Type B pancreatic cell (in vitro differentiated cells): Measurements from ENCODE around the gene NET1. TPM values are rescaled to one million over a fixed set of nuclear protein-coding genes. Genes with fewer than 3 reads are reported as not detected.
A peak's percentile ranks its signal among the peaks of the same experiment; 100 is the strongest.
"Not testable (repeated sequence)": the region's sequence is repeated elsewhere in the genome, so short reads cannot be mapped to it uniquely, and the experiment has no call there.

ENCODE experiments used
- DNase-seq: peaks from one replicate; pipeline ENCODE4 v3.0.0; 2021; ENCODE audit warnings: mixed read lengths; ENCODE audit not compliant: unreplicated experiment; ENCODE audit errors: extremely low spot score
- H3K27ac Mint-ChIP-seq: 2 replicates; pipeline ENCODE4 v1.8.0; 2021; ENCODE audit warnings: mild to moderate bottlenecking, mixed read lengths
- H3K27me3 Mint-ChIP-seq: 2 replicates; pipeline ENCODE4 v1.8.0; 2021; ENCODE audit warnings: mixed read lengths
- H3K36me3 Mint-ChIP-seq: 2 replicates; pipeline ENCODE4 v1.8.0; 2021; ENCODE audit warnings: mixed read lengths
- H3K4me1 Mint-ChIP-seq: one replicate; pipeline ENCODE4 v1.8.0; 2021; ENCODE audit warnings: mixed read lengths; ENCODE audit not compliant: unreplicated experiment
- H3K4me3 Mint-ChIP-seq: 2 replicates; pipeline ENCODE4 v1.8.0; 2021; ENCODE audit warnings: mild to moderate bottlenecking, mixed read lengths
- H3K9me3 Mint-ChIP-seq: 2 replicates; pipeline ENCODE4 v1.8.0; 2021; ENCODE audit warnings: mixed read lengths
- CTCF ChIP-seq: fragments of 200-600 bp; sonication (generic); conservative IDR thresholded peaks from 2 replicates; pipeline ENCODE4 v1.5.0; 2021; ENCODE audit warnings: antibody characterized with exemption, mild to moderate bottlenecking
- total RNA-seq: library from RNA; stranded (reverse); gene quantifications from 2 replicates; pipeline ENCODE4 v1.2.1, GENCODE V29; 2021; ENCODE audit warnings: low replicate concordance

Gene NET1
- total RNA-seq, 1 donor from 2014 or later = 105 TPM

- Mint-ChIP-seq H3K4me3 (no peak overlapping the region), H3K27ac (peak overlapping the region; percentile 88), H3K9me3 (peaks cover 4% of the 10 kb centered on the region), H3K36me3 (no peaks in the 10 kb centered on the region), H3K4me1 (peaks cover 42% of the 10 kb centered on the region), H3K27me3 (no peaks in the 10 kb centered on the region)
- no peak for DNase-seq
- TF ChIP-seq CTCF = no peak
Measured at GRCh38 chr10:5468262-5469106, 56.1 kb downstream of the NET1 start.

GRCh38 chr10:5469353-5470061 lies 57.1 kb downstream of the NET1 start:
- TF ChIP-seq CTCF = no peak
- H3K9me3 Mint-ChIP-seq = peaks cover 4% of the 10 kb centered on the region
- H3K27me3 Mint-ChIP-seq = no peaks in the 10 kb centered on the region
- no peak overlapping the region for H3K27ac Mint-ChIP-seq
- no peaks in the 10 kb centered on the region for H3K36me3 Mint-ChIP-seq
- no peak overlapping the region for H3K4me3 Mint-ChIP-seq
- no peak for DNase-seq
- peaks cover 39% of the 10 kb centered on the region for H3K4me1 Mint-ChIP-seq

GRCh38 chr10:5470062-5470751 lies 57.9 kb downstream of the NET1 start:
- no peaks in the 10 kb centered on the region for H3K36me3 Mint-ChIP-seq

GRCh38 chr10:5474642-5475041 lies 62.3 kb downstream of the NET1 start:
- not testable (repeated sequence) for DNase-seq, H3K9me3 Mint-ChIP-seq, H3K27me3 Mint-ChIP-seq, H3K36me3 Mint-ChIP-seq, H3K27ac Mint-ChIP-seq, H3K4me3 Mint-ChIP-seq
- peaks cover 14% of the 10 kb centered on the region for H3K4me1 Mint-ChIP-seq

More at GRCh38 chr10:5470062-5470751, 57.9 kb downstream of the NET1 start:
- Mint-ChIP-seq H3K9me3 (peaks cover 4% of the 10 kb centered on the region), H3K27me3 (no peaks in the 10 kb centered on the region), H3K4me1 (peaks cover 38% of the 10 kb centered on the region), H3K4me3 (no peak overlapping the region), H3K27ac (no peak overlapping the region)
- no peak for TF ChIP-seq CTCF
- no peak for DNase-seq

- not testable (repeated sequence) for DNase-seq, H3K9me3 Mint-ChIP-seq, H3K36me3 Mint-ChIP-seq, H3K27ac Mint-ChIP-seq, H3K27me3 Mint-ChIP-seq, H3K4me3 Mint-ChIP-seq
- H3K4me1 Mint-ChIP-seq = peaks cover 14% of the 10 kb centered on the region
Measured at GRCh38 chr10:5475088-5475487, 62.7 kb downstream of the NET1 start.

- not testable (repeated sequence) for H3K4me3 Mint-ChIP-seq, H3K27ac Mint-ChIP-seq, DNase-seq, H3K27me3 Mint-ChIP-seq, H3K36me3 Mint-ChIP-seq, H3K9me3 Mint-ChIP-seq
- H3K4me1 Mint-ChIP-seq = peaks cover 17% of the 10 kb centered on the region
Measured at GRCh38 chr10:5475974-5476807, 63.8 kb downstream of the NET1 start.
